Peyer's patch (tissue), 4 donors: ENCODE results near the gene CAP2.

Source experiments
- CTCF ChIP-seq, 6 experiments: fragments of 450-650 bp in 4 of 6; fragments of 200-600 bp in 2 of 6; sonication (generic) in 1 of 6; IDR thresholded peaks; one replicate each; pipeline ENCODE4 v1.5.1; 2017 to 2019; ENCODE audit warnings: antibody characterized with exemption in 6 of 6, mild to moderate bottlenecking in 3 of 6, moderate library complexity in 1 of 6
- POLR2A ChIP-seq, 2 donors: fragments of 450-650 bp; IDR thresholded peaks; one replicate each; pipeline ENCODE4 v1.5.1; 2017; ENCODE audit warnings: antibody characterized with exemption in 2 of 2, mild to moderate bottlenecking in 2 of 2, moderate library complexity in 2 of 2

GRCh38 chr6:17485181-17485580, 91.8 kb downstream of the CAP2 start:
- no peak for TF ChIP-seq CTCF (IDR thresholded peaks at IDR 0.05)
- no peak for TF ChIP-seq POLR2A (IDR thresholded peaks at IDR 0.05)
